OCI-LY3 (cell line): Measurements from ENCODE around the gene PRSS37.

Source experiments
- H2AFZ ChIP-seq: fragments of 200-600, 300-600 bp; shearing (Covaris generic); 2 replicates; pipeline ENCODE4 v1.6.0; 2014; ENCODE audit warnings: antibody characterized with exemption, low read depth, low read length
- H3K27ac ChIP-seq: fragments of 200-600, 300-600 bp; sonication (generic); 2 replicates; pipeline ENCODE4 v1.5.1; 2014; ENCODE audit warnings: mild to moderate bottlenecking, low read length, moderate library complexity, mixed read lengths
- H3K27me3 ChIP-seq: fragments of 200-600, 300-600 bp; sonication (generic); 2 replicates; pipeline ENCODE4 v1.6.1; 2014; ENCODE audit warnings: low read depth, low read length, mixed read lengths
- H3K36me3 ChIP-seq: fragments of 200-600, 300-600 bp; sonication (generic); replicated peaks from 2 replicates; pipeline ENCODE3; 2014; ENCODE audit warnings: low read depth, low read length, mixed read lengths
- H3K4me1 ChIP-seq: fragments of 300-600, 200-600 bp; sonication (generic); 2 replicates; pipeline ENCODE4 v1.6.1; 2014; ENCODE audit warnings: low read length, mixed read lengths
- H3K4me2 ChIP-seq: fragments of 200-600, 300-600 bp; sonication (generic); 2 replicates; pipeline ENCODE4 v1.6.1; 2014; ENCODE audit warnings: low read length, mixed read lengths
- H3K4me3 ChIP-seq: fragments of 300-600, 200-600 bp; sonication (generic); 2 replicates; pipeline ENCODE4 v1.5.1; 2014; ENCODE audit warnings: antibody characterized with exemption, mild to moderate bottlenecking, low read length, moderate library complexity
- H3K79me2 ChIP-seq: fragments of 300-600, 200-600 bp; shearing (Covaris generic); 2 replicates; pipeline ENCODE4 v1.6.1; 2014; ENCODE audit warnings: mild to moderate bottlenecking, low read length, mixed read lengths
- H3K9ac ChIP-seq: fragments of 300-600, 200-600 bp; shearing (Covaris generic); 2 replicates; pipeline ENCODE4 v1.6.0; 2014; ENCODE audit warnings: mild to moderate bottlenecking, low read length, moderate library complexity
- H3K9me3 ChIP-seq: fragments of 200-600, 300-600 bp; shearing (Covaris generic); 2 replicates; pipeline ENCODE4 v1.6.1; 2014; ENCODE audit warnings: low read length, mixed read lengths; ENCODE audit not compliant: insufficient read depth
- H4K20me1 ChIP-seq: fragments of 200-600, 300-600 bp; sonication (generic); 2 replicates; pipeline ENCODE4 v1.6.1; 2016; ENCODE audit warnings: low read length, mixed read lengths; ENCODE audit not compliant: insufficient read depth
- EZH2phosphoT487 ChIP-seq: fragments of 200-600 bp; shearing (Covaris generic); IDR thresholded peaks from 2 replicates; pipeline ENCODE4 v1.6.1; 2018; ENCODE audit warnings: antibody characterized with exemption, mixed run types, low read depth
- TF ChIP-seq, protein P1 (sequence below): fragments of 200-600, 300-600 bp; sonication (generic); IDR thresholded peaks from 2 replicates; pipeline ENCODE4 v1.5.1; 2014; ENCODE audit warnings: antibody characterized with exemption, low read length, low read depth

PRSS37 gene

DNA sequence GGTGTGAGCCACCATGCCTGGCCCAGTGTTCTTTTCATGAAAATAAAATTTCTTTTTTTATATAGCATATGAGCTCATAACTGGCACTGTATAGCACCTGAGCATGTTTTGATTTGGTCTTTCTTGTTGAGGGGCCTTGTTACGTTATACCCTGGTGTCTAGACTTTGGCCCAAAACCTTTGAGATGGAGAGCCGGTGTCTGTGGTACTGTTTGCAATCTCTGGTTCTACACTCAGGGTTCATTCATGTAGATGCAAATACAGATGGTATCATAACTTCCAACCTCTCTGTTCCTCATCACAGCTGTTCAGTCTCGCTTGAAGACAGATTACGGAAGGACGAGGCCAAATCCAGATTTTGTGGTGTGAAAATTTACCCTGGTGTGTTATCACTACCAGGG, 51.4 kb downstream of the PRSS37 start, which contains the start of gene TAS2R5:
Gene TAS2R5 (plus strand): TSS at position 301 of the 400 bp plus-strand sequence. CDS start 145 bp downstream, outside the sequence.
- Histone ChIP-seq H3K4me1 (no peaks in the 10 kb centered on the region), H3K27me3 (no peaks in the 10 kb centered on the region), H3K4me2 (no peak within 1 kb of the TSS), H3K27ac (no peak within 1 kb of the TSS), H3K36me3 (no peaks in the 10 kb centered on the region), H3K9ac (no peak within 1 kb of the TSS), H3K4me3 (no peak within 1 kb of the TSS), H3K79me2 (no peaks in the 10 kb centered on the region), H4K20me1 (no peaks in the 10 kb centered on the region), H2AFZ (no peak within 1 kb of the TSS), H3K9me3 (no peaks in the 10 kb centered on the region)
- TF ChIP-seq, protein P1, sequence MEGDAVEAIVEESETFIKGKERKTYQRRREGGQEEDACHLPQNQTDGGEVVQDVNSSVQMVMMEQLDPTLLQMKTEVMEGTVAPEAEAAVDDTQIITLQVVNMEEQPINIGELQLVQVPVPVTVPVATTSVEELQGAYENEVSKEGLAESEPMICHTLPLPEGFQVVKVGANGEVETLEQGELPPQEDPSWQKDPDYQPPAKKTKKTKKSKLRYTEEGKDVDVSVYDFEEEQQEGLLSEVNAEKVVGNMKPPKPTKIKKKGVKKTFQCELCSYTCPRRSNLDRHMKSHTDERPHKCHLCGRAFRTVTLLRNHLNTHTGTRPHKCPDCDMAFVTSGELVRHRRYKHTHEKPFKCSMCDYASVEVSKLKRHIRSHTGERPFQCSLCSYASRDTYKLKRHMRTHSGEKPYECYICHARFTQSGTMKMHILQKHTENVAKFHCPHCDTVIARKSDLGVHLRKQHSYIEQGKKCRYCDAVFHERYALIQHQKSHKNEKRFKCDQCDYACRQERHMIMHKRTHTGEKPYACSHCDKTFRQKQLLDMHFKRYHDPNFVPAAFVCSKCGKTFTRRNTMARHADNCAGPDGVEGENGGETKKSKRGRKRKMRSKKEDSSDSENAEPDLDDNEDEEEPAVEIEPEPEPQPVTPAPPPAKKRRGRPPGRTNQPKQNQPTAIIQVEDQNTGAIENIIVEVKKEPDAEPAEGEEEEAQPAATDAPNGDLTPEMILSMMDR: no peak
- no peak for TF ChIP-seq EZH2phosphoT487

DNA sequence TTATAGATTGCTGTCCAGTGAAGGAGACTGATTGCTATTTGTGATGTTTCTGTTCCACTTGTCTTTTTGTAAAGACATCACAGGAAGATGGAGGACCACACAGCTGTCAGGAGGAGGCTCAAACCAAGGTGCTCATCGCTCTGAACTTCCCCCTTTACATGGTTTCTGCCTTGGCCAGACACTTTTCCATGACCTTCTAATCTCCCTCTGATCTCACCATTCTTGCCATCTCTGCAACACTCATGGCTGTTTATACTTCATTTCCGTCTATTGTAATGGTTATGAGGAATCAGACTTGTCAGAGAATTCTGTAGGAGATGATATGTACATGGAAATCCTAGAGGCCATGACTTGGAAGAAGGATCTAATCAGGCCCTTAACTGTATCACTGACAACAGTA, 53.0 kb downstream of the PRSS37 start:
- H3K27ac ChIP-seq: no peak overlapping the region
- H3K36me3 ChIP-seq: no peaks in the 10 kb centered on the region
- H3K4me2 ChIP-seq: no peak overlapping the region
- no peaks in the 10 kb centered on the region for H3K4me1 ChIP-seq
- TF ChIP-seq, protein P1: no peak
- TF ChIP-seq EZH2phosphoT487: no peak
- no peak overlapping the region for H2AFZ ChIP-seq
- H3K4me3 ChIP-seq: no peak overlapping the region
- no peaks in the 10 kb centered on the region for H3K9me3 ChIP-seq
- no peaks in the 10 kb centered on the region for H3K79me2 ChIP-seq
- H4K20me1 ChIP-seq: no peaks in the 10 kb centered on the region
- H3K9ac ChIP-seq: no peak overlapping the region
- H3K27me3 ChIP-seq: no peaks in the 10 kb centered on the region
